Spleen (tissue), 7 donors: ENCODE measurements around the gene MINAR1.

Experiments used
- CTCF ChIP-seq, 11 experiments: fragments of 200-600 bp in 7 of 11; fragments of 450-650 bp in 4 of 11; sonication (generic) in 4 of 11; IDR thresholded peaks in 8 of 11; conservative IDR thresholded peaks in 3 of 11; 1 replicate in 7 of 11; 2 replicates in 4 of 11; pipeline versions ENCODE4 v1.4.0 to v1.8.0; 2016 to 2021; ENCODE audit warnings: antibody characterized with exemption in 11 of 11, inconsistent platforms in 4 of 11, mild to moderate bottlenecking in 1 of 11
- POLR2AphosphoS5 ChIP-seq, 3 donors: sonication (generic); formaldehyde crosslinking; IDR thresholded peaks; one replicate each; pipeline ENCODE4 v1.5.1; 2017; ENCODE audit warnings: antibody characterized with exemption in 3 of 3
- donor health status: DM: no; HTN: no; CAD: no; lungs with moderate emphysema.
- donor health status: DM: no; HTN: no; CAD: no.
- donor health status: DM: no; HTN: no; CAD: no.

- TF ChIP-seq CTCF (IDR thresholded peaks at IDR 0.05 in 8 of 11, conservative IDR thresholded peaks at IDR 0.05 in 3 of 11) (no peak), POLR2AphosphoS5 (IDR thresholded peaks at IDR 0.05) (no peak)
These were observed 19.7 kb upstream of the MINAR1 start for GRCh38 chr15:79412429-79412828.
